Measurements from ENCODE around the gene FBXO3.
"Not testable (repeated sequence)": the region's sequence is repeated elsewhere in the genome, so short reads cannot be mapped to it uniquely, and the experiment has no call there.

Gene FBXO3

GRCh38 chr11:33773987-33774735 is at the start of gene FBXO3:
FBXO3 (minus strand) TSS chr11:33774520; CDS start chr11:33774497, 23 bp downstream.
- DNase-seq = peak; percentile 84

- not testable (repeated sequence) for DNase-seq
Observed at GRCh38 chr11:33822981-33823380, 48.7 kb upstream of the FBXO3 start.

DNA sequence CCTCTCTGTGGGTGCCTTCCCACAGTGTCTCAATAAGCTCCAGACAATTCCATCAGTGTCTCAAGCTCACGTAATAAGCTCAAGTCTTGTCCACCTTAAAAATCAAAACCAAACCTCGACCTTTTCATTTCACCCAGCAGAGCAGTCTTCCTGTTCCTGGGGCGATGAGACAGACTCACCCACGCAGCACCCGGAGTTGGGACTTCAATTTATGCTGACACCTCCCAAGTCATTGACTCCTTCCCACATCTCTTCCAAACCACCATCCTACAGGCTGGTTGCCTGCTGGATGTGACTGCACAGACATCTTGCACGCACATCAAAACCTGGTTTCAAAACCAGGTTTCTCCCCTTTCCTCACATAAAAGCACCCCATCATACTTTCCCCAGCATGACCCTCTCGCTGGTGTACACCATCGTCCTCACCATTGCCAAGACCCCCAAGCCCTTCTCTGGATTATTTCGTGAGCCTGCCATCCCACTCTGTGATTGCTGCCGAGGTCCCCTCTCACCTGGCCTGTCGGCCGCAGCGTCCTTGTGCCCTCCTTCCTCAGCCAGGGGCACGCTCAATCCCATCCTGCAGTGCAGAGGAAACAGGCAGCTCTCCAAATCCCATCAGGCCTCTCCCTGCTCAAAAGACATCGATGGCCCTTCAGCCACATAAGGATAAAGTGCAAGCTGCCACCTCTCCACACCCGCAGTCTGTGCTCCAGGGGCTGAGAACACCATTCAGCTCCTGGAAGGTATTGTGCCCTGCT is 45.1 kb upstream of the FBXO3 start:
- DNase-seq = no peak

- peak; percentile 68 for DNase-seq
Observed at GRCh38 chr11:33808228-33808828, 34.0 kb upstream of the FBXO3 start.

- DNase-seq = no peak
Observed at GRCh38 chr11:33804471-33804870, 30.2 kb upstream of the FBXO3 start.

DNA sequence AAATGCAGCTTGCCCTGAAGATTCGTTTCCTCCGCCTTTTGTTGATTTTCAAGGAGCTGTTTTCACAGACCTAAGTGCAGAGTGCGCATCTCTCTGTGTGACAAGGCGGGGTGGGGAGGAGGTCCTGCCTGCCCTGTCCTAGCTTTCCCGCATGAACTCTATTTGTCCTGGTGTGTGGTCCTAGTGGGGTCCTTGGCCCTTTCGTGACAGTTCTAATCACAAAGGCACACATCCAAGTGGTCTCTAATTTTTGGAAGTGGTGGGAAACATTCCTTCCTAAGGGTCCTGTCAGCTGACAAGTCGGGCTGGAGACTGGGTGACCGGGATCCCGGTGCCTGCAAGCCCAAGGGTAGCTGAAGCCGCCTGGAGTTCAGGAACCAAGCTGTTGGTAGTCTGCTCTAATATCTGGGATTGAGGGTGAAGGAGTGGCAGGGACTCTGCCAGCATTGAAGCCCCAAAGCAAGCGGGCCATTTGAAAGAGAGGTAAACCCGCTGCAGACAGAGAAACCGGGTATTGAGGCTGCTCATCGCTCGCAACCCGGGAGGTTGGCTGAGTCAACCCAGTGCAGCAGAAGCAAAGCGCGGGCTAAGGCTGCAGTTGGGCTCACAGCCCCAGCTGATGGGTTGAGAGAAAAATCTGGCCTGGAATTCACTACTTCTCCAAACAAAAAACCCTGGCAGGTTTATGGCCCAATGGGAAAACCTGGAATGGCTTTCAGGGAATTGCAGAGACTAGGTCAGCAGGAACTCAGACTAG is 28.1 kb upstream of the FBXO3 start:
- no peak for DNase-seq

GRCh38 chr11:33801821-33802193 is 27.5 kb upstream of the FBXO3 start:
- DNase-seq = no peak

- DNase-seq = no peak
Observed at GRCh38 chr11:33797879-33798278, 23.6 kb upstream of the FBXO3 start.

DNA sequence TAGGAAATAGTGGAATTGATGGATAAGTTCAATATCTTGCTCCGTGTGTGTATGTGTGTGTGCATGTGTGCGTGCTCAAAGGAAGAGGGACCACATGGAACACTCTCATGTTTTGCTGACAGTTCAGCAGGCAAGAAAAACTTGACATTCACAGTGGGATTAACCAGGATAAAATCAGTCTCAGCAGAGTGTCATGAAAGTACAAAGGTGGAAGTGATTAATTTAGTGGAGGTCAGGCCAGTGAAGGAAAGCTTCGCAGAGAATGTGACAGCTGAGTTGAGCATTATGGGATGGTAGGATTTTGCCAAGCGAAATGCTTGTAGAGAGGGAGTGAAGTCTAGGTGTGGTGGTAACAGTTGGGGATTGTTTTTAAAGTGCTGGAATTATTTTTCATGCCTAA is 15.7 kb upstream of the FBXO3 start:
- DNase-seq = no peak

DNA sequence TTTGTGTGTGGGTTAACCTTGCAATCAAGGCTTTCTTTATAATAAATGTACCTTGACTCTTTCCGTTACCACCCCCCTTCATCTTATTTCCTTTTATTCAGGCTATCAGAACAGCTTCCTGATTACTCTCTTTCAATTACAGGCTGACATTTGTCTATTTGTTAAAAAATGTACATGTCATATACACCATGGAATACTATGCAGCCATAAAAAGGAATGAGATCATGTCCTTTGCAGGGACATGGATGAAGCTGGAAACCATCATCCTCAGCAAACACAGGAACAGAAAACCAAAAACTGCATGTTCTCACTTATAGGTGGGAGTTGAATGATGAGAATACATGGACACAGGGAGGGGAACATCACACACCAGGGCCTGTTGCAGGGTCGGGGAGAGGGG is 13.8 kb upstream of the FBXO3 start:
- DNase-seq = not testable (repeated sequence)

- DNase-seq = no peak
Observed at GRCh38 chr11:33787076-33787475, 12.8 kb upstream of the FBXO3 start.

DNA sequence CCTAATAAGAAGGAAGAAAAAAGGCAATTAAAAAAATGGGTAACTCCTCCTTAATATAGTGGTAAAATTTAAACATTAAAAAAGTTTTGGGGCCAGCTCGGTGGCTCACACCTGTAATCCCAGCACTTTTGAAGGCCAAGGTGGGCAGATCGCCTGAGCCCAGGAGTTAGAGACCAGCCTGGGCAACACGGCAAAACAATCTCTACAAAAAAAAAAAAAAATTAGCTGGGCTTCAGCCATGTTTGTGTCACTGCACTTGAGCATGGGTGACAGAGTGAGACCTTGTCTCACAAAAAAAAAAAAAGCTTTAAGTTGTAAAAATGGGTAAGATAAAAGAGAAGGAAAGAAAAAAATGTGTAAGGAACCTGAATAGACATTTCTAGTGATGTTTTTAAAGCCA is 11.3 kb upstream of the FBXO3 start:
- no peak for DNase-seq

DNA sequence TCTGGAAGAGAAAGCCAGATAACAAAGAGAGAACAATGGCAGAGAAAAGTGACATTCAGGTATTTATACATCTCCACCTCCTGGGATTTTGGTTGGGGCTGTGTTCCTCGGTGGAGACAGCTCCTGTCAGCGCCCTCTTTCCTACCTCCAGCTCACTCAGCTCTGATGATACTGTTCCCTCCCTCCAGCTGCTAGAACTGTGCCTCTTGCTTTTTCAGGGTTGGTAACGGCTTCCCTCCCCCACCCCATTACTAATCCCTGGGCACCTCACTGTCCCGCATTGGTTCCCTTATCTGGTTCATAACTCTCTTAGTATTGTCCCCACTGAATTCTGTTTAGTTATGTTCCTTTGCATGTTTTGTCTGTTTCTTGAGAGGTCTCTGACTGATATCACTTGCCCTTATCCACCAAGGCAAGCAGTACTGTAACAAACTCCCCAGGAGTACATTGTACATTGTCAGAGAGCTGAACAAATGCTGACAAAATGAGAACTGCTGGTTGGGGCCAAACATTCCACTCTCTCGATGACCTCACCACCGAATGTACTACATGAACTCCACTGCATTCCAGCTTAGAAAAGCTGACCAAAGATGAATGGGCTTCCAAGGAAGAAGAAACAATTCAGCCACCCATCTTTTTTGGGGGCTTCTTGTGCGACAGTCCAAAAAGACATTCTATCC is 5.7 kb upstream of the FBXO3 start:
- DNase-seq = no peak

DNA sequence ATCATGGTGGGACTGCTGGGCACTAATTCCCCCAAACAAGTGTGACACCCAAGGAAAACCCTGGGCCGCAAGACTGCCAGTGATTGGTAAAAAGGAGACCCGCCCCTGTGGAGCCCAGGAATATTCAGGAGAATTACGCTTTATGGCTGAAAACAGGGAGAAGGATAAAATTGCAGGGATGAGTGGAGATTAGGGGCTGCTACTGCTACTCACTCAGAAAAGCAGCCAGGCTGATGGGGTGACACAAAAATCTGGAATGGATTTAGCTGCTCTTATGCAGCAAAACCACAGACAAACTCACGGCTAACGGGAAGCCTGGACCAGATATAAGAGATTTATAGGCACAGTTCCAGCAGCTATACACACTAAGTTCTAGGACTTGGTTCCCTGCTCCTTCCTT is 4.4 kb upstream of the FBXO3 start:
- no peak for DNase-seq

- no peak for DNase-seq
Observed at GRCh38 chr11:33777906-33778305, 3.6 kb upstream of the FBXO3 start.

DNA sequence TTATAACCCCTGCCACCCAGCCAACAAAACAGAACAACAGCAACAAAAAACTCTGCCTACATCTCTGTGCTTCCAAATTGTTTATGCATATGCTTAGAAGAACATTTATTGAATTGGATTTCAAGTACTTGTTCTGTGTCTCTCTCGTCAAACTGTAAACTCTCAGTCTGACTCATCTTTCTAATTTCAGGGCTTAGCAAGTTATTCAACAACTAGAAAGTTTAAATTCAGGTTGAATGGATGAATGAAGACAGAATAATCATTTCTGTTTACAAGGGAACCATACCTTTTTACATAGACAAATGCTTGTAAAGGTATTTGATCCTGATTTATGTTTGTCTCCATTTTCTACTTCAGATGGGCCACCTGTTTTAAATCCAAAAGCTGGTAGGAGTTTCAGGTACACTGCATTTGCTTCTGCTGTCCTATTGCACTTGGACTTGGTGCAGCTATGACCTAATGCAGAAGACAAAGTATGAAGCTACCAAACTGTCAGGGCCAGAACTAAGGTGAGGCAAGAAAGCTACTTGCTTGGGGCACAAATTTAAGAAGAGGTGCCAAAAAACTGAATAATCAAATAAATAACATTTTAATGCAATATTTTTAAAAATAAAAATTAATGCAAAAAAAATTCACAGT is 1.6 kb upstream of the FBXO3 start:
- DNase-seq = no peak

- no peak for DNase-seq
Observed at GRCh38 chr11:33775467-33775807, 1.1 kb upstream of the FBXO3 start.

- no peak for DNase-seq
Observed at GRCh38 chr11:33774736-33775466, 581 bp upstream of the FBXO3 start.

DNA sequence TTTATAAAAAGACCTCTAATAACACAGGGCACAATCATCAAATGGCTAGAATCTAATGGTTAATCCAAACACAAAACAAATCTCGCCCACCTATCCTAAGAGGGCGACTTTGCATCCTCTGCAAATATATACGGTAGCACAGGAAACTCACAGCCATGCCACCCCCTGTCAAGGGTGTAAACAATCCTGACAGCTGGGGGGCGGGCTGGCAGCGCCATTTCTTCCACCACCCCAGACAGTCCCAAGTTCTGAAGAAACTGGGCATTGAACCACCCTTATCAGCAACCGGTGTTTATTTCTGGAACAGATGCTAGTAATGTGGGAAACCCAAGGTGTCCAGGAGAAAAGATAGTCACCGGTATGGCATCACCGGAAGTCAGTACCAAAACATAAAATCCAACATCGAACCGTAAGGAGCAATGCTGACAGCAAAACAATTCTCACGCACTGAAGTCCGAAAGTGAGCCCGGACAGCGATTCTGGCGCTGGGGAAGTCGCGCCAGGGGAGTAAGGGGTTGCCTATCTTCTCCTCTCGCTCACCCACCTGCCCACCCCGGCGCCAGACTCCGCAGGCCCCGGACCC is 825 bp downstream of the FBXO3 start:
- DNase-seq = no peak

GRCh38 chr11:33772870-33773269 is 1.4 kb downstream of the FBXO3 start:
- no peak for DNase-seq

DNA sequence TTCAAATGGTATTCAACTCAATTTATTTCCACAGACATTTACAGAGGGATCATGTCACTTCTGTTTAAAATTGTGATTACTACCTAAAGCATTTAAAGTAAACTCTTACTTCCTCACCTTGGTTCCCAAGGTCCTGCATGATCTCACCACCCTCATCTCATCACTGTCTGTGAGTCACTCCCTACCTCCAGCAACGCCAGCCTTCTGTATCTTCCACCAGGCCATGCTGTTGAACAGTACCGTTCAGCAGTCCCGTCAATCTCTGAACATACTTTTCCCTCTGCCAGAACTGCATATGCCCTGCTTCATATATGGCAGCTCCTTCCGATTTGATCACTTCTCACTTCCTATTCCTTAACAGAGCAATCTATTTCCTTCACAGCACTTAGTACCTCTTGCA is 2.0 kb downstream of the FBXO3 start:
- DNase-seq = no peak

All from NCI-H748 treated with DMSO at 0.1 percent for 48 hours (cell line).